Measurements from ENCODE around the gene CCDC141.

DNA sequence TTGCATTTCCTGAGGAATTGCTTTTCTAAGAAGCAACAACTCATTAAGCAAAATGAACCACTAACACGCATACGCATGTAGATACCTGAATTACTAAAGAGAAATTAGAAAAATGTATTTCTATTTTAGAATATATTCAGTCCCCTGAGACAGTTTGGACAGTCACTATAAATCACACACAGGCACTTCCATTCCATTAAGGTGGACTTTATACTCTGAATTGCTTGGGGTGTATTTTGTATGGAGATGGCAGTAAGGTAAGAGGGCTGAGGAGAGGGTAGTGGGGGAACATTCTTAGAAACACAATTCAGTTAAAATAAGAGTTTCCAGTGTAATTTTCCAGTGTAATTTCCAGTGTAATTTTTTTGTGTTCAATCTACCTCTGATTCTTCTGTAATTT, 1.8 kb downstream of the CCDC141 start:
- no peak for TF ChIP-seq EZH2 (IDR thresholded peaks at IDR 0.05; ENCODE audit: borderline replicate concordance, low read length)
- TF ChIP-seq, protein P1, sequence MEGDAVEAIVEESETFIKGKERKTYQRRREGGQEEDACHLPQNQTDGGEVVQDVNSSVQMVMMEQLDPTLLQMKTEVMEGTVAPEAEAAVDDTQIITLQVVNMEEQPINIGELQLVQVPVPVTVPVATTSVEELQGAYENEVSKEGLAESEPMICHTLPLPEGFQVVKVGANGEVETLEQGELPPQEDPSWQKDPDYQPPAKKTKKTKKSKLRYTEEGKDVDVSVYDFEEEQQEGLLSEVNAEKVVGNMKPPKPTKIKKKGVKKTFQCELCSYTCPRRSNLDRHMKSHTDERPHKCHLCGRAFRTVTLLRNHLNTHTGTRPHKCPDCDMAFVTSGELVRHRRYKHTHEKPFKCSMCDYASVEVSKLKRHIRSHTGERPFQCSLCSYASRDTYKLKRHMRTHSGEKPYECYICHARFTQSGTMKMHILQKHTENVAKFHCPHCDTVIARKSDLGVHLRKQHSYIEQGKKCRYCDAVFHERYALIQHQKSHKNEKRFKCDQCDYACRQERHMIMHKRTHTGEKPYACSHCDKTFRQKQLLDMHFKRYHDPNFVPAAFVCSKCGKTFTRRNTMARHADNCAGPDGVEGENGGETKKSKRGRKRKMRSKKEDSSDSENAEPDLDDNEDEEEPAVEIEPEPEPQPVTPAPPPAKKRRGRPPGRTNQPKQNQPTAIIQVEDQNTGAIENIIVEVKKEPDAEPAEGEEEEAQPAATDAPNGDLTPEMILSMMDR (conservative IDR thresholded peaks at IDR 0.05 in 1 of 2, IDR thresholded peaks at IDR 0.05 in 1 of 2; ENCODE audit: extremely low read depth in 1 of 2, insufficient read depth in 1 of 2, low read depth in 1 of 2, low read length in 2 of 2) = no peak
